ENCODE results near the gene ADAMTS15. TPM values are rescaled to one million over a fixed set of nuclear protein-coding genes. Genes with fewer than 3 reads are reported as not detected.

ADAMTS15 gene
- total and polyA plus RNA-seq, 2 donors (not counting 1 experiment from before 2014, with no cell fraction given): not detected

- H3K9ac ChIP-seq (ENCODE audit: low read length): no peak overlapping the region
- H3K27ac Mint-ChIP-seq: no peak overlapping the region
- peaks cover 44% of the 10 kb centered on the region for H3K27me3 Mint-ChIP-seq
- H4K20me1 ChIP-seq (ENCODE audit: control insufficient read depth, insufficient read depth, low read length, poor library complexity, severe bottlenecking): no peaks in the 10 kb centered on the region
- H3K4me3 ChIP-seq (ENCODE audit: control extremely low read depth in 1 of 5, extremely low read depth in 1 of 5, insufficient read depth in 1 of 5, low read depth in 2 of 5, low read length in 4 of 5): no peak overlapping the region
- no peaks in the 10 kb centered on the region for H3K4me1 ChIP-seq (ENCODE audit: control insufficient read depth in 2 of 2, insufficient read depth in 2 of 2, low read length in 2 of 2)
- DNase-seq (no peak), ATAC-seq (ENCODE audit: low read depth) (no peak)
- H2AFZ ChIP-seq (ENCODE audit: insufficient read depth, low read depth, low read length, poor library complexity, severe bottlenecking): no peak overlapping the region
- CTCF ChIA-PET: no interaction called here
- WGBS (ENCODE audit: insufficient coverage): 76% methylated on average over 11 of the region's 14 CpGs
- TF ChIP-seq CTCF (IDR thresholded peaks at IDR 0.05) (no peak), EZH2 (IDR thresholded peaks at IDR 0.05; ENCODE audit: borderline replicate concordance, insufficient read depth, low read depth, low read length, poor library complexity, severe bottlenecking) (no peak)
- peaks cover 0 to 13% (median 6%) of the 10 kb centered on the region in 4 experiments for H3K27me3 ChIP-seq (replicated peaks in 1 of 4; ENCODE audit: control extremely low read depth in 1 of 4, control insufficient read depth in 3 of 4, insufficient read depth in 4 of 4, low read length in 3 of 4)
- POLR2A ChIA-PET: no interaction called here
- H3K79me2 ChIP-seq (ENCODE audit: control insufficient read depth, insufficient read depth, low read length): no peaks in the 10 kb centered on the region
- H3K9me3 ChIP-seq (ENCODE audit: control extremely low read depth in 1 of 3, control insufficient read depth in 2 of 3, insufficient read depth in 1 of 3, low read length in 2 of 3): peaks cover 0 to 2% (median 0%) of the 10 kb centered on the region in 3 donors
- H3K27ac ChIP-seq (ENCODE audit: low read length in 2 of 2): no peak overlapping the region
- no peaks in the 10 kb centered on the region for H3K4me1 Mint-ChIP-seq
- no peak overlapping the region for H3K4me2 ChIP-seq (replicated peaks; ENCODE audit: low read depth, low read length, poor library complexity, severe bottlenecking)
- no peaks in the 10 kb centered on the region for H3K36me3 ChIP-seq (replicated peaks in 1 of 2; ENCODE audit: control extremely low read depth in 1 of 2, control insufficient read depth in 1 of 2, extremely low read depth in 1 of 2, insufficient read depth in 2 of 2, low read length in 1 of 2)
- no peaks in the 10 kb centered on the region for H3K9me3 Mint-ChIP-seq (ENCODE audit: insufficient read depth)
- intact Hi-C loops (cut with micrococcal nuclease): no loop called here
- H3K4me3 Mint-ChIP-seq: no peak overlapping the region
These were observed 27.8 kb upstream of the ADAMTS15 start for GRCh38 chr11:130420478-130421198.

DNA sequence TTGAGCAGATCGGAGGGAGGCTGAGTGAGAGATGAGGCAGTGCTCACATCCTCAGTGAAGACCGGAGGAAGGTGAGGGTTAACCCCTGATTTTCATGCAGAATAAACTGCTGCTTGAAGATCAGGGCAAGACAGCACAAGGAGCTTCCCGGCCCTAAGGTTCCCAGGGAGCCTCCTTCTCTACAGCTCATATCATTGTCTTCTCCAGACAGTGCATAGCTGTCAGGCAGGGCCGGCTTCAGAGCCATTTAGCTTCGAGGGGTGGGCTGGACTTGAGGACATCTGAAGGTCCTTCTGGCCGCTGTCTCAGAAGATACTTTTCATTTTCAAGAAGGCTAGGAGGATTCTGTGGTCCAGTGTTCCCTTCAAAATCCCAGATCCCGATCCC lies 27.3 kb upstream of the ADAMTS15 start:
- Histone ChIP-seq H3K4me2 (replicated peaks; ENCODE audit: low read depth, low read length, poor library complexity, severe bottlenecking) (no peak overlapping the region), H4K20me1 (ENCODE audit: control insufficient read depth, insufficient read depth, low read length, poor library complexity, severe bottlenecking) (no peaks in the 10 kb centered on the region), H3K4me3 (ENCODE audit: control extremely low read depth in 1 of 5, extremely low read depth in 1 of 5, insufficient read depth in 1 of 5, low read depth in 2 of 5, low read length in 4 of 5) (no peak overlapping the region), H3K27me3 (replicated peaks in 1 of 4; ENCODE audit: control extremely low read depth in 1 of 4, control insufficient read depth in 3 of 4, insufficient read depth in 4 of 4, low read length in 3 of 4) (peaks cover 0 to 16% (median 8%) of the 10 kb centered on the region in 4 experiments), H3K36me3 (replicated peaks in 1 of 2; ENCODE audit: control extremely low read depth in 1 of 2, control insufficient read depth in 1 of 2, extremely low read depth in 1 of 2, insufficient read depth in 2 of 2, low read length in 1 of 2) (no peaks in the 10 kb centered on the region), H3K9me3 (ENCODE audit: control extremely low read depth in 1 of 3, control insufficient read depth in 2 of 3, insufficient read depth in 1 of 3, low read length in 2 of 3) (peaks cover 0 to 2% (median 0%) of the 10 kb centered on the region in 3 donors), H3K9ac (ENCODE audit: low read length) (no peak overlapping the region), H3K4me1 (ENCODE audit: control insufficient read depth in 2 of 2, insufficient read depth in 2 of 2, low read length in 2 of 2) (no peaks in the 10 kb centered on the region), H3K79me2 (ENCODE audit: control insufficient read depth, insufficient read depth, low read length) (no peaks in the 10 kb centered on the region), H3K27ac (ENCODE audit: low read length in 2 of 2) (no peak overlapping the region), H2AFZ (ENCODE audit: insufficient read depth, low read depth, low read length, poor library complexity, severe bottlenecking) (no peak overlapping the region)
- Mint-ChIP-seq H3K27me3 (peaks cover 45% of the 10 kb centered on the region), H3K4me3 (no peak overlapping the region), H3K4me1 (no peaks in the 10 kb centered on the region), H3K27ac (no peak overlapping the region), H3K9me3 (ENCODE audit: insufficient read depth) (no peaks in the 10 kb centered on the region)
- ChIA-PET CTCF (no interaction called here), POLR2A (no interaction called here)
- ATAC-seq (ENCODE audit: low read depth): no peak
- 87% methylated on average over 7 of the region's 7 CpGs for WGBS (ENCODE audit: insufficient coverage)
- intact Hi-C loops (cut with micrococcal nuclease): no loop called here
- no peak for DNase-seq
- TF ChIP-seq CTCF (IDR thresholded peaks at IDR 0.05): no peak
- no peak for TF ChIP-seq EZH2 (IDR thresholded peaks at IDR 0.05; ENCODE audit: borderline replicate concordance, insufficient read depth, low read depth, low read length, poor library complexity, severe bottlenecking)

Data from B cell (primary cell).